ENCODE data around the gene FGR. TPM values are rescaled to one million over a fixed set of nuclear protein-coding genes. Genes with fewer than 3 reads are reported as not detected.

FGR gene
- total RNA-seq, 1 donor from 2014 or later, result 15.3 TPM

- DNase-seq (ENCODE audit: low spot score) (no peak), ATAC-seq (no peak)
- intact Hi-C loops (cut with DNase I), result loop anchor here (5.0 kb wide), 1 partner anchor 36 kb away; the partner anchor contains the start of gene AHDC1
Measured at GRCh38 chr1:27566462-27567145, 68.4 kb downstream of the FGR start.

GRCh38 chr1:27564710-27565649 lies 70.0 kb downstream of the FGR start:
- ATAC-seq (no peak), DNase-seq (ENCODE audit: low spot score) (no peak)
- intact Hi-C loops (cut with DNase I), result loop anchor here (5.0 kb wide), 1 partner anchor 37 kb away; the partner anchor contains the start of gene AHDC1

- intact Hi-C loops (cut with DNase I), result no loop called here
- DNase-seq (ENCODE audit: low spot score) (no peak), ATAC-seq (peak; percentile 17)
Measured at GRCh38 chr1:27563591-27564471, 71.2 kb downstream of the FGR start.

GRCh38 chr1:27563341-27563590 lies 71.7 kb downstream of the FGR start:
- intact Hi-C loops (cut with DNase I), result no loop called here
- DNase-seq (ENCODE audit: low spot score) (no peak), ATAC-seq (no peak)

- DNase-seq (ENCODE audit: low spot score) (peak; percentile 57), ATAC-seq (no peak)
- intact Hi-C loops (cut with DNase I), result no loop called here
Measured at GRCh38 chr1:27562534-27563340, 72.2 kb downstream of the FGR start.

Other genes starting within 250 kb of the FGR start
- gene GPR3, start 242.6 kb downstream of the FGR start, total RNA-seq, result 0.71 TPM
- 183 TPM for gene WASF2, start 145.0 kb downstream of the FGR start, total RNA-seq
- gene AHDC1, start 31.0 kb downstream of the FGR start, total RNA-seq, result 61.9 TPM
- gene IFI6, start 37.0 kb upstream of the FGR start, total RNA-seq, result 45.9 TPM
- gene FAM76A, start 90.8 kb upstream of the FGR start, total RNA-seq, result 18.3 TPM
- gene STX12, start 138.0 kb upstream of the FGR start, total RNA-seq, result 72.2 TPM
- gene PPP1R8, start 195.6 kb upstream of the FGR start, total RNA-seq, result 32.5 TPM
- gene THEMIS2, start 237.4 kb upstream of the FGR start, total RNA-seq, result 25.7 TPM

All from sciatic nerve (tissue), 2 donors.